Esophagus squamous epithelium (tissue), 4 donors: ENCODE measurements around the gene ADAMTS7.
"Not testable (repeated sequence)": the region's sequence is repeated elsewhere in the genome, so short reads cannot be mapped to it uniquely, and the experiment has no call there.

Experiments used
- POLR2A ChIP-seq, 4 donors: fragments of 450-650 bp; IDR thresholded peaks; one replicate each; pipeline ENCODE4 v1.6.1; 2017; ENCODE audit warnings: antibody characterized with exemption in 4 of 4, mild to moderate bottlenecking in 4 of 4, moderate library complexity in 3 of 4
- TF ChIP-seq, protein P1 (sequence below), 6 experiments: fragments of 450-650 bp in 4 of 6; fragments of 200-600 bp in 2 of 6; sonication (generic) in 2 of 6; IDR thresholded peaks; one replicate each; pipeline ENCODE4 v1.5.1; 2016 to 2019; ENCODE audit warnings: antibody characterized with exemption in 6 of 6, mild to moderate bottlenecking in 4 of 6, moderate library complexity in 4 of 6

DNA sequence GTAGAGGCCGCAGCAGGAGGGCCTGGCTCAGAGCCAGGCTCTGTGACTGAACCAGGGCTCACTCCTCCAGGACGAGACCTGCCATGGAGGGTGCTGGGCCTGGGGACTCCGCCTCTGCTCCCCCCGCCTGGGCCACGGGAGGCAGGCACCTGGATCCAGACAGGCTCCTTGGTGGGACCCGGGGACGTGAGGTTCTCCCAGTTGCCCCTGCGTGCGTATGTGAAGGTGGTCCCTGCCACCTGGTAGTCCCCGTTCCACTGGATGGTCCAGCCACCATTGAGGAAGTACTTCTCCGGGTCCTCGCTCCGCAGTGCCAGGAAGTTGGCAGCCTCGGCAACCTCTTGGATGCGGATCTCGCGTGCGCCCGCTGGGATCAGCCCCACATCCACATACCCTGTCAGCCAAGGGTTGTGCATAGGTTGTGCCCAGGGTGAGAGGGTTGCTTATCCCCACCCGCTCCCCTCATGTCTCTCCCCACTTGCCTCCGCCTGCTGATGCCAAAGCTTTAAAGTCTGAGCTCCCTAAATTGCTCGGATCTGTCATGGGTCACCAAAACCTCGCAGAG lies 39.7 kb downstream of the ADAMTS7 start:
- TF ChIP-seq POLR2A (IDR thresholded peaks at IDR 0.05) = not testable (repeated sequence)
- TF ChIP-seq, protein P1, sequence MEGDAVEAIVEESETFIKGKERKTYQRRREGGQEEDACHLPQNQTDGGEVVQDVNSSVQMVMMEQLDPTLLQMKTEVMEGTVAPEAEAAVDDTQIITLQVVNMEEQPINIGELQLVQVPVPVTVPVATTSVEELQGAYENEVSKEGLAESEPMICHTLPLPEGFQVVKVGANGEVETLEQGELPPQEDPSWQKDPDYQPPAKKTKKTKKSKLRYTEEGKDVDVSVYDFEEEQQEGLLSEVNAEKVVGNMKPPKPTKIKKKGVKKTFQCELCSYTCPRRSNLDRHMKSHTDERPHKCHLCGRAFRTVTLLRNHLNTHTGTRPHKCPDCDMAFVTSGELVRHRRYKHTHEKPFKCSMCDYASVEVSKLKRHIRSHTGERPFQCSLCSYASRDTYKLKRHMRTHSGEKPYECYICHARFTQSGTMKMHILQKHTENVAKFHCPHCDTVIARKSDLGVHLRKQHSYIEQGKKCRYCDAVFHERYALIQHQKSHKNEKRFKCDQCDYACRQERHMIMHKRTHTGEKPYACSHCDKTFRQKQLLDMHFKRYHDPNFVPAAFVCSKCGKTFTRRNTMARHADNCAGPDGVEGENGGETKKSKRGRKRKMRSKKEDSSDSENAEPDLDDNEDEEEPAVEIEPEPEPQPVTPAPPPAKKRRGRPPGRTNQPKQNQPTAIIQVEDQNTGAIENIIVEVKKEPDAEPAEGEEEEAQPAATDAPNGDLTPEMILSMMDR (IDR thresholded peaks at IDR 0.05) = not testable (repeated sequence)
